ENCODE data around the gene TRIM52.

TRIM52 gene

DNA sequence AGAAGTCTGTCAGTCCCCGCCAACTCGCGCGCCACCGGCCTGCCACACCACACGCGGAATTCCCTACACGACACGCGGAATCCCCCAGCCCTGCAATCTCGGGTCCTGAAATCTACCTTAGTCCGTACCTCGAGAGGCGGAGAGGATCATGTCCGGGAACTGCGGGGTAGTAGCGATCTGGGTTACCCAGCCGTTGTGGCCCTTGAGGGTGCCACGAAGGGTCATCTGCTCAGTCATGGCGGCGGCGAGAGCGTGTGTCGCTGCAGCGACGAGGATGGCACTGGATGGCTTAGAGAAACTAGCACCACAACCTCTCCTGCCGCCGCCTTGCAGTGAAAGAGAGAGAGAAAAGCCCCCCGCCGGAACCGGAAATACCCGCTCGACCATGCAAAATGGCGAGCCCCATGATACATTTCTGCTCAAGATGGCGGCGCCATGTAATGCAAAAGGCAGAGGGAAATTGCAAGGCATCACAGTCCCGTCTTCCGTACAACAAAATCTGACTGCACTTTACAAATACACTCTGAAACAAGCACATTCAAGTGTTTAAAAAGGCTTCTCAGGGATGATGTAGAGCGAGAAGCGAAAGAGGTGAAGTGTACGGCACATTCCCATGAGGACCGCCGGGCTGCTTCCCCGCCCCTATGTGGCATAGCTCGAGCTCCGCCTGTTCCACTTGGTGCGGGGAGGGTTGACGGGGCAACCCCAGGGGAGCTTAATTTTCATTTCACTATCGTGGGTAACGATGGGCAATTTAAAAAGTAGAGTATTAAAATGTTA lies 17.2 kb downstream of the TRIM52 start, which contains the start of gene RACK1:
TSS of gene RACK1 (minus strand) at position 343 of the 780 bp plus-strand sequence. CDS start at position 237, 106 bp downstream.
- Histone ChIP-seq H3K4me1 (ENCODE audit: insufficient read depth, low read length) (peaks cover 18% of the 10 kb centered on the region), H3K9ac (ENCODE audit: low read depth, low read length) (peak within 1 kb of the TSS; percentile 96), H3K9me3 (ENCODE audit: control insufficient read depth, insufficient read depth, low read length) (no peaks in the 10 kb centered on the region), H3K36me3 (ENCODE audit: insufficient read depth, low read length) (peaks cover 36% of the 10 kb centered on the region)

DNA sequence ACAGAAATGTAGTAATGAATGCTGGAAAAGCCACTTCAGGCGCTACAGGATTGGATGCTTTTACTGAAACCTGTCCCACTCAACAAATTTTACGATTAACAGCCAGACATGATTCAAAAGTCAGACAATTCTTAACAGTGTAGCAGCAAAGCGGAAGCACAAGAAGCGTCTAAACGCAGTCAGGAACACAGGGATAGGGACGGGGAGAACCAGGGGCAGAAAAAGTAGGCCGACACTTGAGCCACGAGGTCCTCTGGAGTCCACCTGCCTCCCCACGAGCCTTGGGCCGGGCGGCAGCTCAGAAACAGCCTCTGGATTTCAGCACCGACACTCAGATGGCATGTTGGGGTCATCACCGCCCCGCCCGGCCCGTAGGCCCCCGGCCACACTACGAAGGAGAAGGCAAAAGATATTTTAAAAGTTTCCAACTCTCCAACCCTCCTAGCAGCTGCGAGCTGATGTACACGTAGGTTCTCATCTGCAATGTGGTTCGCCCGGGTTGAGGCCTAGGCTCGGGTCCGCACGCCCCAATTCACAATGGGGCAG lies 17.9 kb downstream of the TRIM52 start:
- Histone ChIP-seq H3K9ac (ENCODE audit: low read depth, low read length) (peak overlapping the region; percentile 96), H3K9me3 (ENCODE audit: control insufficient read depth, insufficient read depth, low read length) (no peaks in the 10 kb centered on the region), H3K36me3 (ENCODE audit: insufficient read depth, low read length) (peaks cover 41% of the 10 kb centered on the region), H3K4me1 (ENCODE audit: insufficient read depth, low read length) (peaks cover 18% of the 10 kb centered on the region)

DNA sequence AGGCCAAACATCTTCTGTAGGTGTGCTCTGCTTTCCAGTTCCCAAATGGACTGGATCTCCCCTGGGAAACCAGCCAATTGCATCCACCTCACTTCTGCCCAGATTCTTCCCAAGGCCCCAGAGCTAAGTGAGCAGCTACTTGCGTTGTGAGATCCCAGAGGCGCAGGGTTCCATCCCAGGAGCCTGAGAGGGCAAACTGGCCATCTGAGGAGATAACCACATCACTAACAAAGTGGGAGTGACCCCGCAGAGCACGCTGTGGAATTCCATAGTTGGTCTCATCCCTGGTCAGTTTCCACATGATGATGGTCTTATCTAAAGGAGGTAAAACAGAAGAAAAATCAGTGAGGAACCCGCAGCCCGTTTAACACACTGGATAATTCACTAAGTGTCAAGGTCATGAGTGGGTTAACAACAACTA lies 18.9 kb downstream of the TRIM52 start:
- H3K36me3 ChIP-seq (ENCODE audit: insufficient read depth, low read length): peaks cover 46% of the 10 kb centered on the region

DNA sequence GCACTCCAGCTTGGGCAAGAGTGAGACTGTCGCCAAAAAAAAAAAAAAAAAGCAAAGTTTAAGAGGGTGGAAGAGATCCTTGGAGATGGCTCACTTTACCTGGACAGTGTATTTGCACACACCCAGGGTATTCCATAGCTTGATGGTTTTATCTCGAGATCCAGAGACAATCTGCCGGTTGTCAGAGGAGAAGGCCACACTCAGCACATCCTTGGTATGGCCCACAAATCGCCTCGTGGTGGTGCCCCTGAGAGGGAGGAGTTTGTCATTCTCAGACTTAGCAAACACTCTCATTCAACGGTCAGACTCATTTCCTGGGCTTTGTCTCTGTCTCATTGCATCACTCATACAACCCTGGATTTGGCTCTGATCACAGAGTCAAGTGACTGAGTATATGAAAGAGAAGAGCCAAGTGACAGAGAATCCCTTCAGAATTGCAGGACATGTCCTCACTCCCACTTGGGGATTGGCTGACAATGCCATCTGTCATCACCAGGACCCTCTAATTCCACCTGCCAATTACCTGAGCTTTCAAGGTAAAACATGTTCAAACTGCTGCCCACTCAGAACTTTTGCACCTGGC lies 19.5 kb downstream of the TRIM52 start:
- peak overlapping the region; percentile 96 for H3K9ac ChIP-seq (ENCODE audit: low read depth, low read length)
- peaks cover 18% of the 10 kb centered on the region for H3K4me1 ChIP-seq (ENCODE audit: insufficient read depth, low read length)
- H3K36me3 ChIP-seq (ENCODE audit: insufficient read depth, low read length): peaks cover 51% of the 10 kb centered on the region
- H3K9me3 ChIP-seq (ENCODE audit: control insufficient read depth, insufficient read depth, low read length): no peaks in the 10 kb centered on the region

More for the DNA sequence above, 18.9 kb downstream of the TRIM52 start:
- Histone ChIP-seq H3K9me3 (ENCODE audit: control insufficient read depth, insufficient read depth, low read length) (no peaks in the 10 kb centered on the region), H3K9ac (ENCODE audit: low read depth, low read length) (peak overlapping the region; percentile 96), H3K4me1 (ENCODE audit: insufficient read depth, low read length) (peaks cover 18% of the 10 kb centered on the region)

DNA sequence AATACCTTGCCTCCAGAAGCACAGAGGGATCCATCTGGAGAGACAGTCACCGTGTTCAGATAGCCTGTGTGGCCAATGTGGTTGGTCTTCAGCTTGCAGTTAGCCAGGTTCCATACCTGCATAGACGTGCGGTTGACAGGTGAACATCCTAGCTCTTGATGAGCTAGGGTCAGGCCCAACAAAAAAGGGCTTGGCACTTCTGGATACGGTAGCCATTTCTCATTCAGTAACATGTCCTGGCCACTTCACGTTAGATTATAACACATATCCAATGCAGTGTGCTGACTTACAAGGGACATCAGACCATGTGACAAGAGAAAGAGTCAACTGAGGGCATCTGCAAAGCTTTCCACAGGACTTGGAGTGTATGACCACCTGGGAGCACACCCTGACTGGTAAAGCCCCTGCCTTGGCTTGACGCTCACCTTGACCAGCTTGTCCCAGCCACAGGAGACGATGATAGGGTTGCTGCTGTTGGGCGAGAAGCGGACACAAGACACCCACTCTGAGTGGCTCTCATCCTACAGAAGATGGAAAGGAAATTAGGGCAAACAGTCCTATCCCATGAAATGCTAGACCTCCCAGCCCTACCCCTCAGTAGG lies 21.8 kb downstream of the TRIM52 start:
- H3K9me3 ChIP-seq (ENCODE audit: control insufficient read depth, insufficient read depth, low read length): no peaks in the 10 kb centered on the region
- no peak overlapping the region for H3K9ac ChIP-seq (ENCODE audit: low read depth, low read length)
- H3K36me3 ChIP-seq (ENCODE audit: insufficient read depth, low read length): peaks cover 58% of the 10 kb centered on the region
- H3K4me1 ChIP-seq (ENCODE audit: insufficient read depth, low read length): peaks cover 13% of the 10 kb centered on the region

DNA sequence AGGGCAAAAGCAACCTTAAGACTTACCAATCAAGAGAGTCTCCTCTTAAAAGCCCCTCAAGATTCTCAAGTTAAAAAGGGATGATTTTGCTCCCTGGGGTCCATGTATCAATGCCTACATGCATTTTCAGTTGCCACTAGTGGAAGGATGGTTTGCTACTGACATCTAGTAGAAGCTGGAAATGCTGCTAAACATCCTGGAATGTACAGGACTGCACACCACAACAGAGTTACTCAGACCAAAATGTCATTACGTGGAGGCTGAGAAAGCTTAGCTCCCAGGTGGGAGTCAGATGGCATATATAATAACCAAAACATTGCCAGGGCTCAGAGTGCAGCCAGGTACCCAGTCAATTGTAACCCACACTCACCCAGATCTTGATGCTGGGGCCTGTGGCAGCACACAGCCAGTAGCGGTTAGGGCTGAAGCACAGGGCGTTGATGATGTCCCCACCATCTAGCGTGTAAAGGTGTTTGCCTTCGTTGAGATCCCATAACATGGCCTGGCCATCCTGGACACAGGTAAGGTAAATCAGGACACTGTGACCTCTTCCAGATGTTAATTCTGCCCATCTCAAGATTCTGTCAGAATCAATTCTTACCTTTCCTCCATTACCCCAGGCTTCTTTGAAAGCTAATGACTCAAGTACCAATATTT lies 23.1 kb downstream of the TRIM52 start:
- Histone ChIP-seq H3K9ac (ENCODE audit: low read depth, low read length) (no peak overlapping the region), H3K36me3 (ENCODE audit: insufficient read depth, low read length) (peaks cover 55% of the 10 kb centered on the region), H3K4me1 (ENCODE audit: insufficient read depth, low read length) (peaks cover 13% of the 10 kb centered on the region), H3K9me3 (ENCODE audit: control insufficient read depth, insufficient read depth, low read length) (no peaks in the 10 kb centered on the region)

DNA sequence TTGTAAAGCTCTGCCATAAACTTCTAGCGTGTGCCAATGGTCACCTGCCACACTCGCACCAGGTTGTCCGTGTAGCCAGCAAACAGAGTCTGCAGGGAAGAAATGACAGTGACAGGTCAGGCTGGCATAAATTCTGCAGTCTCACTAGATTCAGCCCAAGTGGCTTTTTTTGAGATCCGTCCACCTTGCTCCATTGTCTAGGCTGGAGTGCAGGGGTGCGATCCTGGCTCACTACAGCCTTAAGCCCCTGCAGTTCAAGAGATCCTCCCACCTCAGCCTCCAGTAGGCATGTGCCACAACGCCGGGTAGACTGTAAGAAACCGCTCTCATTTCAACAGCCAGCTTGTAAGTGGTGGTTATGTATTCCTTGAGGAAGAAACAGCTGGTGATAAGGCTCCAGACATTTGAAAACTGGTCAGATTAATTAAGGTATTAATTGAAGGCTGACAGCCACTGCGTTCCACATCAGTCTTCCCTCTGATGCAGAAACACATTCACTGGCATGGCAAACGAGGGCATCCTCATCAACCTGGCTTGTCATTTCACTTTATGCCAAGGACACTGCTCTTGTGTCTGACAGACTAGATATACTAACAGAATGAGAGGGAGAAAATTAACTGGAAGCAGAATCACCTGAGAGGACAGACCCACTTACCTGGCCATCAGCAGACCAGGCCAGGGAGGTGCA lies 23.8 kb downstream of the TRIM52 start:
- H3K9ac ChIP-seq (ENCODE audit: low read depth, low read length): no peak overlapping the region
- no peaks in the 10 kb centered on the region for H3K9me3 ChIP-seq (ENCODE audit: control insufficient read depth, insufficient read depth, low read length)
- peaks cover 10% of the 10 kb centered on the region for H3K4me1 ChIP-seq (ENCODE audit: insufficient read depth, low read length)
- peaks cover 48% of the 10 kb centered on the region for H3K36me3 ChIP-seq (ENCODE audit: insufficient read depth, low read length)

DNA sequence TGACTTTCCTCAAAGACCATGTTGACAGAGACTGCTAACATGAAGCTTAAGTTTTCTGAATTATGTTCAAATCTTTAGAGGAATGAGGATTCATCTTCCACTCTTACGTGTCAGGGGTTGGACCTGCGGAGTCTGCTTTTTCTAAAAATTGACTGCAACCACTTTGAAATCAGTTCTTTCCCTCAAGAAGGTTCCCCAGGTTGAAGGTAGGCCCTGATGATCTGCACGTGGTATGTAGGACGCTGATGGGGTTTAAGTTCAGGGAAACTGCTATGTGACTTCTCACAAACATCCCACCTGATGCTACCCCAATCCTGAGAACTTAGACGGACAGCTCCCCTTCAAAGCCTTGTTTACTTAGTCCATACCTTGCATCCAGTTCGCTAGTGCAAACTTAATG lies 24.5 kb downstream of the TRIM52 start:
- no peak overlapping the region for H3K9ac ChIP-seq (ENCODE audit: low read depth, low read length)
- H3K4me1 ChIP-seq (ENCODE audit: insufficient read depth, low read length): peaks cover 4% of the 10 kb centered on the region; the same call in 1 of the 2 replicates
- no peaks in the 10 kb centered on the region for H3K9me3 ChIP-seq (ENCODE audit: control insufficient read depth, insufficient read depth, low read length)
- peaks cover 41% of the 10 kb centered on the region for H3K36me3 ChIP-seq (ENCODE audit: insufficient read depth, low read length)

DNA sequence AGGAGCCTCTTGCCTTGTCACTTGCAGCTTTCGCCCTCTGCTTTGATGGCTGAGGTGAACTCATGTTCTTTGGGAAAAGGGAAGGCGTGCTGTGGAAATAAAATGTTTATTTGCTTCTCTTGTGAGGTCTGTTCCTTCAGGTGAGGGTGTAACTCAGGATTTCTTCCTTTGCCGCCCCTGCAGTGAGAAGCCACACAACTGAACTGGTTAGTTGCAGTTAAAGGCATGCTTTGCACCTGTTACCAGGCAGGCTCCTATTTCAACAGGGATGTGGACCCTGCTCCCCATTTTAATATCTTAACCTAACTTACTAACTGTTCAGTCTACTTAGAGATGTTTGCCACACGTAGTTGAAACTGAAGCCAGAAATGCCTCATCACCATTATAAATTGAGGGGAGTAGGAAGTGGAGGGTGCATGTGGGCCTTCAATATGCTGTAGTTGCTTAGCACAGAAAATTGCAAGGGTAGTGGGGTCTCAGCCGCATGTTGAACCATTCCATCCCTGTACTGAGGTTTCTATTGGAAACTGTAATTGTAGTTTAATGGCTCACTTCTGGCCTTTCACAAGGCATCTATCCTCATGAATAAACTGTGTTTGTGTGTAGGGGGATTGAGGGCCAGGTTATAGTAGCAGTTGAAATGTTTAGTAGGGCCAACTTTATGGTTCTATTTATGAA lies 25.1 kb downstream of the TRIM52 start:
- Histone ChIP-seq H3K9me3 (ENCODE audit: control insufficient read depth, insufficient read depth, low read length) (no peaks in the 10 kb centered on the region), H3K9ac (ENCODE audit: low read depth, low read length) (no peak overlapping the region), H3K4me1 (ENCODE audit: insufficient read depth, low read length) (no peaks in the 10 kb centered on the region), H3K36me3 (ENCODE audit: insufficient read depth, low read length) (peaks cover 39% of the 10 kb centered on the region)

DNA sequence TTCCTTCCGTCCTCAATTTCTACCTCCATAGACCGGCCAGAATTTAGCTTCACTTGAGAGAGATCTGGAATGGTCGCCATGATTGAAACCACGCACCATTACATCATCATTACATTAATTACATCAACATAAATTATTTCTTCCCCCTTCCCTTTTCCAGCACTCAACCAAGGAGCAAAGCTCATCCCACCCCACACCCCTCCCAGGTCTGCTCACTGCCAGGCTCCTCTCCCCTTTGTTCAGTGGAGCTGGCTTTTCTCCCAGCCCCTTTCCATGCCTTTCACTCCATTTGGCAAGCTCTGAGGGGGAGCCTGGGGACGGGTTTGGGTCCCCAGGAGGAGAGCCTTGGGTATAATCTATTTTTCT lies 25.6 kb downstream of the TRIM52 start:
- H3K4me1 ChIP-seq (ENCODE audit: insufficient read depth, low read length): no peaks in the 10 kb centered on the region
- peaks cover 39% of the 10 kb centered on the region for H3K36me3 ChIP-seq (ENCODE audit: insufficient read depth, low read length)
- H3K9me3 ChIP-seq (ENCODE audit: control insufficient read depth, insufficient read depth, low read length): no peaks in the 10 kb centered on the region
- H3K9ac ChIP-seq (ENCODE audit: low read depth, low read length): no peak overlapping the region

DNA sequence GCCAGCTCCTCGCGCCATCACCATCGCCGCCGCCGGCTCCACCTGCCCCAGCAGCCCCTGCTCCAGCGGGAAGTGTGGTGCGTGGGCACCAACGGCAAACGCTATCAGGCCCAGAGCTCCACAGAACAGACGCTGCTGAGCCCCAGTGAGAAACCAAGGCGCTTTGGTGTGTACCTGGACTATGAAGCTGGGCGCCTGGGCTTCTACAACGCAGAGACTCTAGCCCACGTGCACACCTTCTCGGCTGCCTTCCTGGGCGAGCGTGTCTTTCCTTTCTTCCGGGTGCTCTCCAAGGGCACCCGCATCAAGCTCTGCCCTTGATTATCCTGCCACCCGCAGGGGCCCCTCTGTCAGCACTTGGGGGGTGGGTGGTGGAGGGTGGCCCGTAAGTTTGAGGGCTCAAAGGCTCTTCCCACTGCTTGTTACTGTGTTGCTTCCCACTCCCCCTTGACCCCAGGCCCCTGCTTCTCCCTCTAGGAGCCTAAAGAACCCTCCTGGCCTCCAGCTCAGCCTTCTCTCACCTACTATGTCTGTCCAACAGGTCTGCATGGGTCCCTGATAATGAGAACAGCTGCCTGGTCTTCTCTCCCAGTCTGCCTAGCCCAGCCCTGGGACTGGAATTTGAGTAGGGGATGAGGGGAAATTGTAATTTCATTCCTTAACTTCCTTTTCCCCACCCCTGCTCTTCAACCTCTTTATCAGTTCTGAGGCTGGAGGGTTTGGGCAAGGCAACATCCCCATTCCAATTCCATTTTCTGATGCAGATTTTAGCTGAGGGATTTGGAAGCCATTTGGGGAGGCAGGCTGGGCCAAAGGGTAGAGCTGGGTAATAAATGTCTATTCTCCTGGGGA lies 26.3 kb downstream of the TRIM52 start:
- Histone ChIP-seq H3K36me3 (ENCODE audit: insufficient read depth, low read length) (peaks cover 38% of the 10 kb centered on the region), H3K4me1 (ENCODE audit: insufficient read depth, low read length) (no peaks in the 10 kb centered on the region), H3K9ac (ENCODE audit: low read depth, low read length) (no peak overlapping the region), H3K9me3 (ENCODE audit: control insufficient read depth, insufficient read depth, low read length) (no peaks in the 10 kb centered on the region)

DNA sequence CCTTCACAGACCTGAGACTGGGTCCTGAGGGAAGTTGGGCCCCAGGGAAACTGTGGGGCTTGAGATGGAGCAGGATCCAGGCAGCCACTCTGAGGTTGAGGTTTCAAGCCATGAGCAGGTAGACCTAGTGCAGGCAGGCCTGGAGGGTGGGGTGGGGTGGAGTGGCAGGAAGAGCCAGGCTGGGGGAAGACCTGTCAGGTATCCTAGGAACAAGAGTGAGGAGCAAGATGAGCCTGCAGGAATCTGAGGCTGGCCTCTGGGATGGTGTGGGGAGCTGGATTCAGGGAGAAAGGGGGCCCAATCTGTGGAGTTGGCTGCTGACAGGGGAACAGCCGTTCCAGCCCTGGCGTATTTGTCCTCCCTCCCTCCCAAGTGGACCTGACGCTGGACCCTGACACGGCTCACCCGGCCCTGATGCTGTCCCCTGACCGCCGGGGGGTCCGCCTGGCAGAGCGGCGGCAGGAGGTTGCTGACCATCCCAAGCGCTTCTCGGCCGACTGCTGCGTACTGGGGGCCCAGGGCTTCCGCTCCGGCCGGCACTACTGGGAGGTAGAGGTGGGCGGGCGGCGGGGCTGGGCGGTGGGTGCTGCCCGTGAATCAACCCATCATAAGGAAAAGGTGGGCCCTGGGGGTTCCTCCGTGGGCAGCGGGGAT lies 27.0 kb downstream of the TRIM52 start:
- no peaks in the 10 kb centered on the region for H3K4me1 ChIP-seq (ENCODE audit: insufficient read depth, low read length)
- H3K9me3 ChIP-seq (ENCODE audit: control insufficient read depth, insufficient read depth, low read length): no peaks in the 10 kb centered on the region
- peaks cover 30% of the 10 kb centered on the region for H3K36me3 ChIP-seq (ENCODE audit: insufficient read depth, low read length)
- no peak overlapping the region for H3K9ac ChIP-seq (ENCODE audit: low read depth, low read length)

Measured in ES-I3 (cell line).